ENCODE measurements around the gene ERC1. TPM values are rescaled to one million over a fixed set of nuclear protein-coding genes. Genes with fewer than 3 reads are reported as not detected.

ERC1 gene
- total and polyA plus RNA-seq, 2 donors (not counting 3 experiments of a cell fraction or from before 2014, with no cell fraction given): 11.7 to 66.1 TPM

DNA sequence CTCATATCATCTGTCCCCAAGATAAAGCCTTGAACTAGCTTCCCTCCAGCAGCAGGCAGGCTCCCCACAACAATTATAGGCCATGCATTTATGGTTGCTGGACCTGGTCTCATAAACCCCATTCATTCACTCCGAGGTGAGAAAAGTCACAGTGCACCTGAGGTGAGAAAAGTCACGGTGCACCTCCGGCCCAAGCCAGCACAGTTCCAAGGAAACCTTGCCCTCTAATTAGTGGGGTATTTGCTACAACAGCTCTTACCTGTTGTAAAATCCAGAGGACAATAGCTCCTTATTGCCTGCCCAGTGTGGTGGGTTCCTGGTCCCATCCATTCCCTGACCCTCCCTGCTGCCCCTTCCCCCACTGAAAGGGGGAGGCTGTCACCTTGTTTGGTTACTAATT lies 537.8 kb downstream of the ERC1 start:
- intact Hi-C loops (cut with micrococcal nuclease): no loop called here
- H4K20me1 ChIP-seq (replicated peaks; ENCODE audit: control insufficient read depth, extremely low read depth, insufficient read depth, low read length): no peaks in the 10 kb centered on the region
- DNase-seq (ENCODE audit: low read depth, low spot score): no peak
- no peaks in the 10 kb centered on the region for H3K4me1 ChIP-seq (ENCODE audit: control insufficient read depth, extremely low read depth, insufficient read depth, low read length)
- no peaks in the 10 kb centered on the region for H3K9me3 ChIP-seq (replicated peaks; ENCODE audit: control insufficient read depth, insufficient read depth, low read length)
- no peak for FAIRE-seq
- peaks cover 53 to 61% of the 10 kb centered on the region in 2 experiments for H3K27me3 ChIP-seq (ENCODE audit: control insufficient read depth in 2 of 2, insufficient read depth in 2 of 2, low read length in 2 of 2)
- H3K36me3 ChIP-seq (ENCODE audit: control insufficient read depth in 2 of 2, extremely low read depth in 1 of 2, insufficient read depth in 2 of 2, low read length in 2 of 2): no peaks in the 10 kb centered on the region
- H3K4me2 ChIP-seq (ENCODE audit: insufficient read depth, low read length): no peak overlapping the region
- dilution Hi-C loops (cut with MboI; ENCODE audit: extremely low pct_ligation_motif_present, low sequenced_read_pairs): no loop called here
- H3K79me2 ChIP-seq (ENCODE audit: control insufficient read depth, insufficient read depth, low read length): no peaks in the 10 kb centered on the region
- BruUV-seq (replicated peaks): no TSS peak
- H3K9ac ChIP-seq (replicated peaks; ENCODE audit: extremely low read depth, insufficient read depth, low read length): no peak overlapping the region
- no peaks in the 10 kb centered on the region for H3K9me1 ChIP-seq (replicated peaks; ENCODE audit: control insufficient read depth, extremely low read depth, insufficient read depth, low read length)
- TF ChIP-seq FOS (IDR thresholded peaks at IDR 0.05; ENCODE audit: borderline replicate concordance, insufficient read depth, low read length) (no peak), JUN (IDR thresholded peaks at IDR 0.05; ENCODE audit: borderline replicate concordance, insufficient read depth, insufficient read length, low read depth) (no peak), POLR2AphosphoS5 (IDR thresholded peaks at IDR 0.05; ENCODE audit: insufficient read depth, low read depth, low read length) (no peak), POLR2A (IDR thresholded peaks at IDR 0.05; ENCODE audit: low read depth, low read length) (no peak), MYC (IDR thresholded peaks at IDR 0.05; ENCODE audit: low read depth, low read length) (no peak), EZH2 (IDR thresholded peaks at IDR 0.05; ENCODE audit: borderline replicate concordance, low read depth, low read length, severe bottlenecking) (no peak)
- TF ChIP-seq, protein P1, sequence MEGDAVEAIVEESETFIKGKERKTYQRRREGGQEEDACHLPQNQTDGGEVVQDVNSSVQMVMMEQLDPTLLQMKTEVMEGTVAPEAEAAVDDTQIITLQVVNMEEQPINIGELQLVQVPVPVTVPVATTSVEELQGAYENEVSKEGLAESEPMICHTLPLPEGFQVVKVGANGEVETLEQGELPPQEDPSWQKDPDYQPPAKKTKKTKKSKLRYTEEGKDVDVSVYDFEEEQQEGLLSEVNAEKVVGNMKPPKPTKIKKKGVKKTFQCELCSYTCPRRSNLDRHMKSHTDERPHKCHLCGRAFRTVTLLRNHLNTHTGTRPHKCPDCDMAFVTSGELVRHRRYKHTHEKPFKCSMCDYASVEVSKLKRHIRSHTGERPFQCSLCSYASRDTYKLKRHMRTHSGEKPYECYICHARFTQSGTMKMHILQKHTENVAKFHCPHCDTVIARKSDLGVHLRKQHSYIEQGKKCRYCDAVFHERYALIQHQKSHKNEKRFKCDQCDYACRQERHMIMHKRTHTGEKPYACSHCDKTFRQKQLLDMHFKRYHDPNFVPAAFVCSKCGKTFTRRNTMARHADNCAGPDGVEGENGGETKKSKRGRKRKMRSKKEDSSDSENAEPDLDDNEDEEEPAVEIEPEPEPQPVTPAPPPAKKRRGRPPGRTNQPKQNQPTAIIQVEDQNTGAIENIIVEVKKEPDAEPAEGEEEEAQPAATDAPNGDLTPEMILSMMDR (IDR thresholded peaks at IDR 0.05; ENCODE audit: extremely low read depth in 1 of 2, insufficient read depth in 1 of 2, low read depth in 1 of 2, low read length in 2 of 2): no peak
- CTCF ChIA-PET: interaction anchor here (1.1 to 3.3 kb wide), 2 partner anchors 410 to 516 kb away, joined by 6 to 22 read pairs; no protein-coding TSS in a partner anchor
- no peak overlapping the region for H3K4me3 ChIP-seq (replicated peaks in 1 of 3; ENCODE audit: insufficient read depth in 1 of 3, low read depth in 1 of 3, low read length in 3 of 3)
- POLR2A ChIA-PET: interaction anchor here (0.6 to 0.7 kb wide), 2 partner anchors 13 to 84 kb away, joined by 3 to 4 read pairs; no protein-coding TSS in a partner anchor
- no peak overlapping the region for H3K27ac ChIP-seq (ENCODE audit: insufficient read depth, low read depth, low read length)
- H2AFZ ChIP-seq (ENCODE audit: low read depth, low read length): no peak overlapping the region
